ENCODE results near the gene DEFB129.

- TF ChIP-seq RAD21 (IDR thresholded peaks at IDR 0.05) = no peak
- TF ChIP-seq CTCF (IDR thresholded peaks at IDR 0.05; ENCODE audit: low read depth, low read length, missing input control) = no peak
Observed at GRCh38 chr20:187733-188132, 39.3 kb upstream of the DEFB129 start.

All from liver (tissue), 3 donors.